ENCODE data around the gene GIT1.

The GIT1 gene

DNA sequence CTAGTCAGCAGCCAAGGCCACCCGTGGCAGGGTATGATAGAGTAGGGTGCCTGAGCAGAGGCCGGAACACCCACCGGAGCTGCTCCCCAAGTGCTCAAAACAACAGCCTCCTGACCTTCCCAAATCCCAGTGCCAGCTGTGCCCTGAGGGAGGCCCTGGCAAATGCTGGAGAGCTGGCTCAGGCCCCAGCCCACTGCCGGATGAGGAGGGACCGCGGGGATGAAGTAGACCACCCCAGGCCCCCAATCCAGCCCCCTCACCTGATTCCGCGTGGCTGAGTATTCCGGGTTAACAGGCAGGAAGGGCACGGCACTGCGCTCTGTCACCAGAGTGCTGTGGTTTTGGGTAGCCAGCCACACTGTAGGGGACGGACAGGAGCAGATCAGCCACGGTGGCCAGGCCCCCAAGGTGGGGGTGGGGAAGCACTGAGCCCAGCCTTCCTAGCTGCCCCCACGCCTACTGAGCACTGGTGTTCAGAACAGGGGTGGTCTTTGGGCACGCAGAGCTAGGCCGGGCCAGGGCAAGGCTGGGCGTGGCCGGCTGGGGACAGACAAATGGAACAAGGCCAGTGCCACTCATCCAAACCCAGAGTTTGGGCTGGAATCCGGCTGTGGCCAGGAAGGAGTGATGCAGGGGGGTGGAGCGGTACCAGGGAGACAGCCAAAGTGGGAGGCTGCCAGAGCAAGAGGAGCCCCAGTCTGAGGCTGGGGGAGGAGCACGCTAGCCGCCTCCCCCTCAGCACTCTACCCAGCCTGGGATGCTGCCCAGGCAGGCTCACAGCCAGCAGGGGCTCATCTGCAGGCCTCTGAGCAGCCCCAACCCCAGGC lies 11.8 kb downstream of the GIT1 start:
- no peak for DNase-seq

GRCh38 chr17:29577001-29577370 lies 12.5 kb downstream of the GIT1 start:
- no peak for DNase-seq

- no peak for DNase-seq
These were observed 13.0 kb downstream of the GIT1 start for GRCh38 chr17:29576214-29577000.

DNA sequence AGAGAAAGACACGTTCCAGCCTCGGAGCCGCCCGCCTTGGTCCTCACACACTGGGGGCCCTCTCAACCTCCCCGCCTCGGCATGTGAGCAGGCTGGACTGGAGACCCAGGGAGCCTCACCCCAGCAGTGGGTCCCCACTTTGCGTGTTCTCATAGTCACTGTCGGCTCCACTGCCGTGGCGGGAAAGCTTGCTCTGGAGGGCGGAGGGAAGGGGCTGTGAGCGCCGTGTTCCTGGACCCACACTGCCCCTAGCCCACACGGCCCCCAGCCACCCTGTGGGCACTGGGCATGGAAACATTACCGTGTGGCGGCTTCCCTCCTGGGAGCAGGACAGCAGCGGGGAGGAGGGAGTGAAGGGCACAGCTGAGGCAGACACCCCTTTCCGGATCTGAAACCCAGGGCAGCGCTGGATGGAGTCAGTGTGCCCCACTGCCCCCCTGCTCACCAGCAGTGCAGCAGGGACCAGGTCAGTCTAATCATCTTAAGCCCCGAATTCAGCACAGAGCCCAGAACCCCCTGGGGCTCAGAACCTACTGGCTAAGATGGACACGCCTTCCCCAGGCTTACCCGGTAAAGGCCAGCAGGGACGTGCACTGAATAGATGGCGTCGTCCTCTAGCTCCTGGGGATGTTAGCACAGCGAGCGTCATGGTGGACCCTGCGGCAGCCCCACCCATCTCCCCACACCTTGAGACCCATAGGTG lies 13.8 kb downstream of the GIT1 start:
- no peak for DNase-seq

DNA sequence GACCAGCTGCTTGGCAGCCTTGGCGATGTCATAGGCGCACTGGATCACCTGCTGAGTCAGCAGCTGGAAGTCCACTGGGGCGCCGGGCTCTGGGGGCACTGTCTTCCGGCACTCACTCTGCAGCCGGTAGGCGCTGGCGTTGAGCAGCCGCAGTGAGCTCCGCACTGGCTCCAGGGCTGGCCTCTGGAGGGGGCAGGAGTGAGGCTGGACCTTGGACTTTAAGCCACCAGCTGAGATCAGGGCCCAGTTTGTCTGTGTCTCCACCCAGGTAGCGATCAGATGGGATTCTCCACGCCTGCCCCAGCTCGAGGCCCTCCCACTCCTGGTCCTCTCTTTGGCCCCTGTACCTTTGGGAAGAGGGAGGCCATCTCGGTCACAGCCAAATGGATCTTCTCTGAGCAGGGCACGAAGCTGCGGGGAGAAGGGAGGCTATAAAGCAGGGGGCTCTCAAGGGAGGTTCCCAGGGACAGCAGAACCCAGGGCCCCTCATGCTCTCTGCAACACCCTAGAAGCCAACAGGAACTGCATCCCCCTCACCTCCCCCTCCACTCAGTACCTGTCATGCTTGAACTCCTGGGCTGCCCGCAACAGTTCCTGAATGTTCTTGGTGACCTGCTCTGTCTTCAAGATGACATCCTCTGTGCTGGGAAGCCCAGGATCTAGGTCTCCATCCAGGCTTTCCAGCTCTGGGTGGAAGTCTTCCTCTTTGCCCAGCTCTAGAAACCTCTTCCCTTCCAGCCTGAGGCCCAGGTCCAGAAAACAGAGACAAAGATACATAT lies 14.5 kb downstream of the GIT1 start:
- DNase-seq = no peak

GRCh38 chr17:29573871-29574731 lies 15.3 kb downstream of the GIT1 start:
- DNase-seq = no peak

- DNase-seq = no peak
These were observed 15.9 kb downstream of the GIT1 start for GRCh38 chr17:29573558-29573869.

DNA sequence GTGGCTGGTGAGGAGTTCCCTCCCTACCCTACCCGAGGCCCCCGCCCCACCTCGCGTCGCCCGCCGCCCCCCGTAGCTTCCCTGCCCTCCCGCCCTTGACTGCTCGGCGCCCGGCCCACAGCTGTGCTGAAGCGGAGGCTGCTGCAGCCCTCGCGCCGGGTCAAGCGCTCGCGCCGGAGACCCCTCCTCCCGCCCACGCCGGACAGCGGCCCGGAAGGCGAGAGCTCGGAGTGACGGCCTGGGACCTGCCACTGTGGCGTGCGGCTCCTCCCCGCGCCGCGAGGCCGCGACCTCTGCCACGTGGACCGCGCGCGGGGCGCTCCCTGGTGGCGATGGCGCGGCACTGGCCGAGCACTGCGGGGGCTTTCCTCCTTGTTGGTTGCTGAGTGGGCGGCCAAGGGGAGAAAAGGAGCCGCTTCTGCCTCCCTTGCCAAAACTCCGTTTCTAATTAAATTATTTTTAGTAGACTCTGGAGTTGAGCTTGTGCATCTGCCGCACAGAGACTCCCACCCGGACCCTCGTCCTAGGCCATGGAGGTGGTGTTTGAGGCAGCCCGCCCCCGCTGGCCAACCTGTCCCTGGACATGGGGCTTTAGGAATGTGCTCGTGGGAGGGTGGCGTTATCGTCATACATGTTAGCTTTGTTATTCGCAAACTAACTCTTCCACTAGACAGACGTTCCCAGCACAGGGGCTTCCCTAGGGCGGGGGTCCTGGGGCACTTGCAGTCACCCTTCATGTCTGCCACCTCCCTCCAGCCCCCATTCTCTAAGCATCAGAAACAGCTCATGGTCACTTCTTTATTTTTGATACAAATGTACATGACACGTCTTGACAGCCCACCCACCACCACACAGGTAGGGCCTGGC lies 16.5 kb downstream of the GIT1 start:
- DNase-seq = peak; percentile 47

GRCh38 chr17:29571883-29572681 lies 17.4 kb downstream of the GIT1 start:
- DNase-seq = no peak

DNA sequence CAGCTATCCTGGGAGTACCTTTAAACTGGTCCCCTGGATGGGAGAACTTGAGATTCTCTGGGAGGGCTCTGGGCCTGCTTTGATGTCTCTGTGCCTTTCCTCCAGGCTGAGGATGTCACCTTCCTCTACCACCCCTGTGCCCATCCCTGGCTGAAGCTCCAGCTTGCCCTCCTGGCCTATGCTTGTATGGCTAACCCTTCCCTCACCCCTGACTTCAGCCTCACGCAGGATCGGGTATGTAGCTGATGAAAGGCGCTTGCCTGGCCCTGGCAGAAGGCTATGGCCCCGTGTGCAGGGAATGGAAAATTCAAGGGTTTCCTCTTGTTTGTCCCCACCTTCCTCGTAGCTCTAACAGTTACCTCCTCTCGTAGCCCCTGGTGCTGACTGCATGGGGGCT lies 18.0 kb downstream of the GIT1 start:
- DNase-seq = no peak

DNA sequence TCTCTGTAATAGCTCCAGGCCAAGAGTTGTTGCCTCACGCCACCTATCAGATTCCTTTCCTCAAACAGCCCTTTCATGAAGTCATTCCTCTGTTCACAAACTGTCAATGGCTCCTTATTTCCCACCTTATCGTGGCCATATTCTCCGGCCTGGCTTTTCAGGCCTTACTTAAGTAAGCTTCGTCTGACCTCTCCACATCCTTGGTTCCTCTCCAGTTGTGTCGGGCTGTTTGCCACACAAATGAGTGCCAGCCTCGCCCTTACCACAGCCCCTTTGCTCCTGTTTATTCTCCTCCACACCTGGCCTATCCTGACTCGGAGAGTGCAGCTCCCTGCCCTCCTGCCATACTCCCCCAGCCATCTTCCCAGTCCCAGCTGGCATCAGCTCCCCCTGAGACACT lies 18.9 kb downstream of the GIT1 start:
- DNase-seq = no peak

DNA sequence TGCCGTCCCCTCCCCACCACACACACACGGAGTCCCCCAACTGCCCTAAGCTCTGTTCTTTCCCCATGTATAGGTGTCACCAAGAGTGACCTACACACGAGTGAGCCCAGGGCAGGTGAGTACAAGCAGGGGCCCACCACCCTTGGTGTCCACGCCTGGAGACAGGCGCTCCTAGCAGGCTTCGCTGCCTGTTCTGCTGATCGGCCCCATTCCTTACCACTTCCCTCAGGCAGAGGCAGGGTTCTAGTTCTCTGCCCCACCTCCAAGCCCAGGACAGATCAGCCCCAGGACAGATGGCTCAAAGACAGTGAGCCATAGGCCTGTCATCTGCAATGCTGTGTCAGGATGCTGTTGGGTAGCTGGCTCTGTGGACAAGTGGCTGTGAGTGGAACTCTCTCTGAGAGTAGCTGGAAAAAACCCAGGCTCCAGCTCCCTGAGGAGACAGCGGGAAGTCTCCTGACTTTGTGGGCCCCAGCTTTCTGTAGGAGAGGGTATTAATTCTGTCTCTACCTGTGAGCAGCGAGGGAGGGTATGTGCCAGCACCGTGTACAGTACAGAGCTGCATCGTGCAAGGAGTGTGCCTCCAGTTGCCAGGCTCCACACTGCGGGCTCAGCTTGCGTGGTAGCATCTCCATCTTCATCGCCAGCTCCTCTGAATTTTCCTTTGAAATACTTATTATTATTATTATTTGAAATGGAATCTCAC lies 20.1 kb downstream of the GIT1 start:
- DNase-seq = no peak

DNA sequence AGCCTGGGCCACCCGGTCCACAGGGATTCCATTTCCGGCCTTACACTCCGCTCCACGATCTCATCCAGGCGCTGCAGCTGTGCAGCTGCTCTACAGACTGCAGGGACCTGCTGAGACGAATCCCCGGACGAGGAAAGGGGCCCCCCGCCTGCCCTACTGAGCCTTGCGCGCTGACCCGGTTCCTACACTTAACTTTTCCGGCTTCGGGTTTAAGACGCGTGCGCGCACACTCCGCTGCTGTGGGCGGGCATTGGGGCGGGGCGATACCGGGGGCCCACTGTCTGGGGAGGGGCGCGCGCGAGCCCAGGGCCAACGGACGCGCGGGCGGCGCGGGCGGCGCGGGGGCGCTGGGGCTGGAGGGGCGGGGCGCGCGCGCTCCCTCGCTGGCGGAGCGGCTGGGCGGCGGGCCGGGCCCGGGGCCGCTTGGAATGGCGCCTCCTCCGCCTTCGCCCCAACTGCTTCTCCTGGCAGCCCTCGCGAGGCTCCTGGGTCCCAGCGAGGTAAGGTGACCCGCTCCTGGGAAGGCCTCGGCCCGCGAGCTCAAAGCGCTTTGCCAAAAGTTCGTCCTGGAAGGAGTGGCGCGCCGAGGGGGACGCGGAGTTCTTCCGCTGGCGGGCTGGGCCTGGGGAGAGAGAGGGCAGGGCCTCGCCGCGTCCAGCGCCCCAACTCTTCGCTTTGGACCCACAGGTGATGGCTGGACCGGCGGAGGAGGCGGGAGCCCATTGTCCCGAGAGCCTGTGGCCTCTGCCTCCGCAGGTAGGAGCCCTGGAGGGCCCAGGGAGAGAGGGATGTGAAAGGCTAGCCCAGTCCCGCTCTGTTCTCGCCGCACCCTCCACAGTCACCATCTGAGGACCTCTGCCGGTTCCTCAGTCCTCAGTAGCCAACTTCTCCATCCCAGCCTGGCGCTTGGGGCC lies 20.9 kb downstream of the GIT1 start, which contains the start of gene TP53I13:
Gene TP53I13 (plus strand): TSS at position 371 of the 914 bp plus-strand sequence. CDS start 58 bp downstream, at position 429.
- DNase-seq = peak; percentile 86

- DNase-seq = peak; percentile 60
These were observed 21.7 kb downstream of the GIT1 start for GRCh38 chr17:29567554-29568330.

DNA sequence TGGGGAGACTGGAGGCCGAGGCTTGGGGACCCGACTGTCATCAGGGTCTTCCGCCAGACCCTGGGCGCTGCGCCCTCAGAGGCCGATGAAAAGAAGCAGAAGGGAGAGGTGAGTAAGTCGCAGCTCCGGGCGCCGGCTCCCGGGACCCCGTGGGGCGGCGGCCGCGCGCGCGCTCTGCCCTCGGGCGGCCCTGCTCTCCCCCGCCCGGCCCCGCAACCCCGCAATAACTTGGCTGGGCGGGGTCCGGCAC lies 22.2 kb downstream of the GIT1 start:
- no peak for DNase-seq

- DNase-seq = peak; percentile 36
These were observed 22.8 kb downstream of the GIT1 start, which contains the start of gene ABHD15 for GRCh38 chr17:29566473-29567303. Gene ABHD15, minus strand, starts transcription at chr17:29567037. Its CDS starts 71 bp downstream, at chr17:29566966.

All from activated CD4-positive, alpha-beta T cell treated with anti-CD3 and anti-CD28 coated beads for 1 hour (primary cell).